ENCODE results near the gene CFAP161. TPM values are rescaled to one million over a fixed set of nuclear protein-coding genes. Genes with fewer than 3 reads are reported as not detected.
A peak's percentile ranks its signal among the peaks of the same experiment; 100 is the strongest.

Gene CFAP161, protein sequence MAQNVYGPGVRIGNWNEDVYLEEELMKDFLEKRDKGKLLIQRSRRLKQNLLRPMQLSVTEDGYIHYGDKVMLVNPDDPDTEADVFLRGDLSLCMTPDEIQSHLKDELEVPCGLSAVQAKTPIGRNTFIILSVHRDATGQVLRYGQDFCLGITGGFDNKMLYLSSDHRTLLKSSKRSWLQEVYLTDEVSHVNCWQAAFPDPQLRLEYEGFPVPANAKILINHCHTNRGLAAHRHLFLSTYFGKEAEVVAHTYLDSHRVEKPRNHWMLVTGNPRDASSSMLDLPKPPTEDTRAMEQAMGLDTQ
- total RNA-seq: 0.24 TPM in 1 of 2 replicates, not detected in the other
- 0.20 TPM for polyA plus RNA-seq (2012)

DNA sequence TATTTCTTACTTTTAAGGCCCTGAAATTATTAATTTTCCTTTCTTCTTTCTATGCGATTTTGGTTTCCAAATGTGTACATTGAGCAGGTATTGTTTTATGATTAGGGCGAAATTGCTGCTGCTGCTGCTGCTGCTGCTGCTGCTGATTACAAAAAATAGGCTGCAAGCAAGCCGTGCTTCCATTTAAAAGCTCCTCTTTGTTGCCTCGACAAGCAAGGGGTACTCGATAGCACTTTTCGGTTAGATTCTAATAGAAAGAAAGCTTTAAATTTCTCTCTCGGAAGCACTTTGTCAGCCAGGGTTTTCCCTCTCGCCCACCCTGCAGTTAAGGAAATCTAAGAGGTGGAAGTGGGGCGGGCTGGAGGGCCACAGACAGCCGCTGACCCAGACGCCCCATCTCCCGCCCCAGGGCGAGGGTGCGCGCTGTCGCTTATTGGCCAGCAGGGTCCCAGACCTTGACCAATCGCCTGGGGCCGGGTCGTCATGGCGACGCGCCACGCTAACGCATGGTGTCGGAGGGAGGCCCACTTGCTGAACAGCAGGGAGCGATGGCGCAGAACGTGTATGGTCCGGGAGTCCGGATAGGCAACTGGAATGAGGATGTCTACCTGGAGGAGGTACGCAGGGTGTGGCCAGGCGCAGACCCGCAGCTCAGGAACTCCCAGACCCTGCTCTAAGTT lies at the start of gene CFAP161:
Gene CFAP161, plus strand, starts transcription at position 489 of the 680 bp plus-strand sequence. Its CDS starts 60 bp downstream, at position 549.
- DNase-seq (ENCODE audit: low read depth): peak; percentile 67

DNA sequence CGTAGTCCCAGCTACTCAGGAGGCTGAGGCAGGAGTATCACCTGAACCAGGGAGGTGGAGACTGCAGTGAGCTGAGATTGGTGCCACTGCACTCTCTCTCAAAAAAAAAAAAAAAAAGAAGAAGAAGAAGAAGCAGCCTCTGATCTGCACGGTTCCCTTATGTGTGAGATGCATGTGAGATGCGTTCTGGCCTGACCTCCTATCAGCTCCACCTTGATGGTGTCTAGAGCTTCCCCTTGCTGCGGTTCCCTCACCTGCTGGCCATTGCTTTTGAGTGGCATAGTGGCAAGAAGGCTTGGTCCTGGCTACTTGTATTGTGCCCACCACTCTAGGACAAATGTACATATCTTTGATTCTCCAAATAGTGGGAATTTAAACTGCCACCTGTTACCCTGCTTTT lies 49.4 kb upstream of the CFAP161 start:
- no peak for DNase-seq (ENCODE audit: low read depth)

DNA sequence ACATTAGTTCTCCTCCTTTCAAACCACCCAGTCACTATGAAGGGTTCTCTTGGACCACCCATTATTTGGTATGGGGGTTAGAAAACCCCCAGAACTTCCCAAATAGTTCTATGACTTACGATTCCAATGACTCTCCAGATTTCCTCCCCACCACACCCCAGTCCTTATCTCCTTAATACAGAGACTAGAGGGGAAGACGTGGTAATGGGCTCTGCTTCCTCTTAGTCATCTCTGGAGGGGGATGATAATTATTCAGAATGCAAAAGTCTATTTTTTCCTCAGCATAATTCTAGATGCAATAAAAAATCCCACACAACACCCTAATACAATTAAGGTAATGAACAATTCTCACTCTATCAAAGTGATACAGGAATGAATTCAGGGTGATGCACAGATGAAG lies 48.9 kb upstream of the CFAP161 start:
- no peak for DNase-seq (ENCODE audit: low read depth)

DNA sequence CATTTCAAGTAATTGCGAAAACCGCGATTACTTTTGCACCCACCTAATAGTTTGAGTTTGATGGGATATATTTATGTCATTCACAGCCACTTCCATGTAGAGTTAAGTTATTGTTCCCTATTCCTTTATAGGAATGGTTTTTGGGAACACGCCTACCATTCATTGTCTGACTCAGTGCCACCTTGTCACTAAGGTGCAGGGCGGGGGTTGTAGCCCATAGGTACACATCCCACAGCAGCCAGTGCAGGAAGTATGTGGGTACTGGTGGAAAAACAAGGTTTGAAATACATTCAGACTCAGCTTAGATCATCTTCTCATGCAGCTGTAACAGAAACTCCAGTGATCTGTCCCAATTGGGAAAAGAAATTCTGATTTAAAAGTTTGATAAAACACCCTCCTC lies 48.2 kb upstream of the CFAP161 start:
- DNase-seq (ENCODE audit: low read depth): no peak

DNA sequence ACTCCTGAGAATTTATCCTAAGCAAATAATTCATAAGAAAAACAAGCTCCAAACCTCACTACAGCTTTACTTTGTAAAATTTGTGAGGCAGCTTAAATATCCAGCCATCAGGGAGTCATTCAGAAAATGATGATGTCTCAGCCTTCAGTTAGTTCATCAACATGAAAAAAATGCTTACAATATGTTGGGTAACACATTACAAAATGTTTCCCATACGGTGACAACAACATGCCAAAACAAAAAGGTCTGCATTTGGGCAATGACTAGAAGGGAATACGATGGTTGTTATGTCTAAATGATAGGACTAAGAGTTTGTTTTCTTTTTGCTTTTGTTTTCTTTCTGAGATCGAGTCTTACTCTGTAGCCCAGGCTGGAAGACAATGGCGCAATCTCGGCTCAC lies 47.0 kb upstream of the CFAP161 start:
- DNase-seq (ENCODE audit: low read depth): no peak

DNA sequence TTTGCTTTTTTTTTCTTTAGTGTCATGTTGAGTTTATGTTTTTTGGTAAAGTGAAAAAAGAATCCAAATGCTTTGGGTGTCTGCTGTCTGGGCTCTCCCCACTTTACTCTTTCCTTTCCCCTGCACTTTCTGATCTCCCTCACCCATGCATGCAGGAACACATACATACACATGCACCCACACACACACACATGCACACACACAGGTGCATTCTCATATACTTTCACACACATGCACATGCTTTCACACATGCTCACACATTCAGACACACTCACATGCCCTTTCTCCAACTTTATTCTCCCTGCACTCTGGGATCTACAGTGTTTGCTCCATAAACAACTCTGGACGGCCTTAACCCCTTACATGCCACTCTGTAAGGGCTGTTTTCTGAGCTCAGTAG lies 46.4 kb upstream of the CFAP161 start:
- DNase-seq (ENCODE audit: low read depth): no peak

DNA sequence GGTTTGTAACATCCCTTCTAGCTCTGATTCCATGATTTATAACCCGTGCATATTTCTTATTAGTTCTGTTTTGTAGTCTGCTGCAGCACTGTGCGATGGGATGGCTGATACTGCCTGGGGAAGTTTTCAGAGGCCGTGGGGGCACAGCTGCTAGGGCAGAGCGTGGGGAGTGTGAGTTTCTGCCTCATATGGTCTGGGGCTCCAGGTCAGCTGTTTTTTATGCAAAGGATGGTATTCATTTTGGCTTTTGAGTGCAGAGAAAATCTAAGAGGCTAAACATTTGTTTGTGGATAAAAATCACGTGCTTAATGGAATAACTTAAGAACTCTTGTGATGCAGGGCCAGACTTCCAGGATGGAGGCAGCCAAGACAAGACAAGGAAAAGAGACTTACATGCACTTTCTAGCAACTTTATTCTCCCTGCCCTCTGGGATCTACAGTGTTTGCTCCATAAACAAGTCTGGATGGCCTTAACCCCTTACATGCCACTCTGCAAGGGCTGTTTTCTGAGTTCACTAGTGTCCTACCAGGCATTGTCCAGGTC lies 45.5 kb upstream of the CFAP161 start:
- peak; percentile 8 for DNase-seq (ENCODE audit: low read depth)

DNA sequence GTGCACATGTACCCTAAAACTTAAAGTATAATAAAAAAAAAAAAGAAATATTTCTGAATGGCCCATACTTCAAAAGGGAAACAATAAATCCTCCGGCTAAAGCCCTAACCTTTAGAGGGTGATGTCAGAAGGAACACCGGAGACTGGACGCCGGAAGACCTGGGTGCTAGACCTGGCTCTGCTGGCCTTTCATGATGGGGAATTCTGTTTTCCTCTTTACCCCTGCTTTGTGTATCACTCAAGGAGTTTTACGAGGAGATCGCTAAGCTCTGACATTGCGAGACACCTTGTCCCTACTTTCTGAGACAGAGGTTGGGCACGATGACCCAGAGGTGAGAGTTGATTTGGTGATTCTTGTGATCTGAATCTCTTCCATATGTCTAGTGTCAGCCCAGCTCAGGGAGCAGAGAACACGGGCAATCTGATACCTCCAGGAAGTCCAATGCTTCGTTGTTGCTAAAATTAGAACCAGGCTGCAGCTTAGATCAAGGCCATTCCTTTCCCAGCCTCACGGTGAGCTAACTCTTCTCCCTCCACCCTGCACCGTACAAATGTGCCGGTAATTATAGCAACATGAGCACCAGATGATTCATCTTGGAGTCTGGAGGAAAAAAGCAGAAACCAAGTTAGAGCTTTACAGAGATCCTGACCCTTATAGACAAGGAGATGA lies 42.0 kb upstream of the CFAP161 start:
- DNase-seq (ENCODE audit: low read depth): peak; percentile 94

DNA sequence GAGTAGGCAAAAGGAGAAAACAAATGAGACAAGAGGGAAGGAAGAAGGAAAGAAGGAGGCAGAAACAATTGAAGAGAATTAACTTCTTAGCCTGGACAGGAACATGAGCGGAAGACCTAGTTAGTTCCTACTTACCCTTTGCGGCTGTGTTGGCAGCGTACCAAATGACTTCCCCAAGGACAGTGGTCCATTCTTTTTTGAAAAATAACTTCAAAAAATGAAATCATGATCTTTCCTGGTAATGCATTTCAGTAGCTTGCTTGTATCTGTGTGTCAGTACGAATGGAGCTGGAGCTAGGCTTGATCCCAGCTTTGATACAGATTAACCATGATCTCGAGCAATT lies 41.5 kb upstream of the CFAP161 start:
- DNase-seq (ENCODE audit: low read depth): no peak

DNA sequence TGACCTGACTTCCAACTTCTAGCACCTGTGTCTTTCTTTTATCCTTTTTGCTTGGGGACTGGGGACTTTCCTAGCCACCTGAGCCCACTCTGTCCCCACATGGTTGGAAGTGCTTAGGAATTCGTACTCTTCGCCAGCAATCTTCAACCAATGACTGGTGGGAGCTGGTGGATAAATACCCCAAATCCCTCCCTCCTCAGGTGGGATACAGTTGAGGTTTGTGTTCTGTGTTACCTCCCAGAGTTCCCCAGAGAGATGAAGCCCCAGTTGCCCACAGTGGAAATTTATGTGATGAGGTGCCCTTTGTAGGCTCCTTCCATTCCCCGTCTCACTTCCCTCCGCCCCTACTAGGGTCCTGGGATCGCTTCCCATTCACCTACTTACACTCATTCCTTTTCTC lies 40.1 kb upstream of the CFAP161 start:
- no peak for DNase-seq (ENCODE audit: low read depth)

DNA sequence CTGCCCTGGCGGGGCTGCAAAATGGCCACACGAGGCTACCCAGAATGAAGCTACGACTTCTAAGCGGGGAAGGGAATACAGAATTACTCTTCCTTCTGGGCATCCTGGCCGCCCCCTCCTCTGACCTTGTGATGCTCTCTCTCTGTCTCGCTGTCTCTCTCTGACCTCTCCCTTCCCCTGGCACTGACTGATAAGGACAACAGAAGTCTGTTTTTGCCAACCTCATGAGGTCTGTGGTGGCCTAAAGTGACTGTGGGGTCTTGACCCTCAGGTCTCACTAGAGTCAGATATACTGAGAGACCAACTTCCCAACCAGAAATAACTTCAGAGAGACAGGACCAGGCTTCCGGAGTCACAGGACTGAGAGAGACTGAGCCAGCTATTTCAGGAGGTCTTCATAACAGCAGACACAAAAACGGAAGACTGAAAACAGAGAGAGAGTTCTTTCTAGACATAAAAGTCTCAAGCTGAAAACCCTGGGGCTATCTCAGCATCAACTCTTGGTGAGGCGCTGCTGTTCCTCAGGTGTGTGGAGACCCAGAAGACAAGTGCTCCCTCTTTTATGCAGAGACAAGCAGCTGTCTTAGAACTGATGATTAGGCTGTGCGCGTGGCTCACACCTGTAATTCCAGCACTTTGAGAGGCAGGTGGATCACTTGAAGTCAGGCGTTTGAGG lies 38.2 kb upstream of the CFAP161 start:
- DNase-seq (ENCODE audit: low read depth): no peak

DNA sequence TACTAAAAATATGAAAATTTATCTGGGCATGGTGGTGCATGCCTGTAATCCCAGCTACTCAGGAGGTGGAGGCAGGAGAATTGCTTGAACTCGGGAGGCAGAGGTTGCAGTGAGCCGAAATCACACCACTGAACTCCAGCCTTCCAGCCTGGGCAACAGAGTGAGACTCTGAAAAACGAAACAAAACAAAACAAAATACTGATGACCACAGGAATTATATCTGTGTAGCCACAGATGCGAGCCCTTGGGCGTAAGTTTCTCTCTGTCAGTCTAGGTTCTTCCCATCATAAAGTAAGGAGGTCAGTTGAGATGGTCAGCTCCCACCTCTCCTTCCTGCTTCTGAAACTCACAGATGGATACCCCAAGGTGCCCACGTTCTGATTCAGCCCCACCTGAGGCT lies 37.7 kb upstream of the CFAP161 start:
- DNase-seq (ENCODE audit: low read depth): no peak

DNA sequence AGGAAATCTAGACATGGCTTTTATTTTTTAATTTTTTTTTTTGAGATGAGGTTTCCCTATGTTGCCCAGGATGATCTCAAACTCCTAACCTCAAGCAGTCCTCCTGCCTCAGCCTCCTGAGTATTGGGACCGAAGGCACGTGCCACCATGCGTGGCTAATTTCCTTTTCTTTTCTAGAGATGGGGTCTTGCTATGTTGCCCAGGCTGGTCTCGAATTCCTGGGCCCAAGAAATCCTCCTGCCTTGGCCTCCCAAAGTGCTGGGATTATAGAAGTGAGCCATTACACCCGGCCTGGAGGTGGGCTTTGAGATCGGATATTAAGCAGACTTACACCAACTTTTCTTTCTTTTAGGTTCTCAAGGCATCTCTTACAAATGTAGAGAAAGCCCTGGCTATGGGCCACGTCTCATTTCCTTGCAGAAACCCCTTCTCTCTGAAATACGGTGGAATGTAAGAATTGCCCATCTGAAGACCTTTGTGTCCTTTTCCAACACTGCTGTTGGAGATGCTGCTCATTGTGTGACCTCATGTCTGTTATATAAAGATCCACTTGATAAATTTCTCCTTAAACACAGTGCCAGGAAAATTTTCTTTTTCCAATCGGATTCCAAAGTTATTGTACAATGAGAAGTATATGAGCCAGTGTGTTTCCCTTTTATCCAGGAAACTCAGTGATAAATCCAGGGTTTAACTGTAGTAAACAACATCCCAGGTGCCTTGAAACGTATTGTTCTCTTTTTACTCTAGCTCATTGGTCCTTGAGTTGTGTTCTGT lies 36.8 kb upstream of the CFAP161 start:
- no peak for DNase-seq (ENCODE audit: low read depth)

DNA sequence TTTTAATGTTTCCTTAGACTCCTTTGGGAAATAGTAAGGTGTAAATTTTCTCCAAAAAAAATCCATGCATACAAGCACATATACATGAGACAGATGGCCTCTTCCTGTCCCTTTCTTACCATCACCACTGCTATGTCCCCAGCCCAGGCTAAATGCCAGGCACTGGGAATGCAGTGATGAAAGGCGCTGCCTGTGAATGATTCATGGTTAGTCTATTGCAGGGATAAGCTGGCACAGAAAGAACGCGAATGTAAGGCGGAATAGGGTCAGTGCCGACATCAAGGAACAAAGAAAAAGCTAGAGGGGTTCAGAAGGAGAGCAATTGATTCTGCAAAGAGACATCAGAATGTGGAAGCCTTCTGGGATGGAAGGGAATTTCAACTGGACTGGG lies 36.2 kb upstream of the CFAP161 start:
- DNase-seq (ENCODE audit: low read depth): peak; percentile 28

DNA sequence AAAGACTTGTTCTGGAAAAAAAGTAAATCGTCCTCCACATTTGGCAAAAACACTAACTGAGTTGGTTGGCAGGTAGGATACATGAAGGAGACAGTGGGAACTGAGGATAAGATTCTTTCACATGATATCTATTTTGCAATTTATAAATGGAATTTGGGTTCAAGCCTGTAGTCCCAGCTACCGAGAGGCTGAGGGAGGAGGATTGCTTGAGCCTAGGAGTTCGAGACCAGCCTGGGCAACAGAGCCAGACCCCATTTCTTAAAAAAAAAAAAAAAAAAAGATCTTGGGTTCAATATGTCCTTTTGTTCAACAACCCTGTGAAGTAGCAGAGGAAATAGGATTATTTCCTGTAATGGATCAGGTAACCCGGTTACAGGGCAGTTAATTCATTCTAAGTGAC lies 35.7 kb upstream of the CFAP161 start:
- DNase-seq (ENCODE audit: low read depth): no peak

DNA sequence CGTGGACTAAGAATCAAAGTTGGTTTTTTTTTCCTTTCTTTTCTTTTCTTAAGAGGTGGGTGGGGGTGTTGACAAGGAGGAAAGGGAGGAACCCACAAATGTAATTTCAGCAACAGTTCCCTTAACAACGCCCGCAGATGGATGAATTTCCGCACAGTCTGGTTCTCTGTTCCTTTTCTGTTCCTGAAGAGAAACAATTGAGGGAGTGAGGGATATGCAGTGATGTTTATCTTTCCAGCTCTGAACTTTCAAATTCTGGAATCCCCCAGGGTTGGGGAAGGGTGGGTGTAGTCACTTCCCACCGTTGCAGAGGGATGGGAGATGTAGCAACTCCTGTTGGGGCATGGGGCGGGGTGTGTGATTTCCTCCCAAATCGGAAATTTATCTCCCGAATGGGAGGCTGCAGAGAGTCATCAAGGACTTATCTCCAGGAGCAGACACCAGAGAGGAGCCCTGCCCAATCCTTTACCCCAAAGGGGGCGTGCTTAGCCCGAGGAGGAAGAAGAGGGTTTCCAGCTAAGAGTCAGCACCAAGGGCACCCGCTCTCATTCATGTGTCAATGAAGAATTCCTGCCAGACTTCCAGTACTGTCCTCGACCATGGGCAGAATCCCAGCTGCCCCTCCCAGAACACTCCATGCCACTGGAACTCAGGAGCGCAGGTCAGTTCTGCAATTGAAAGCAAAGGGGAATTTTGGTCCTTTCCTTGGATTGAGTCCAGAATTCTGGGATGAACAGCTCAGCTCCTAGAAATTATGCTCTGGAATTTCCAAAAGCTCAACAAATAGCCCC lies 35.0 kb upstream of the CFAP161 start:
- DNase-seq (ENCODE audit: low read depth): no peak

DNA sequence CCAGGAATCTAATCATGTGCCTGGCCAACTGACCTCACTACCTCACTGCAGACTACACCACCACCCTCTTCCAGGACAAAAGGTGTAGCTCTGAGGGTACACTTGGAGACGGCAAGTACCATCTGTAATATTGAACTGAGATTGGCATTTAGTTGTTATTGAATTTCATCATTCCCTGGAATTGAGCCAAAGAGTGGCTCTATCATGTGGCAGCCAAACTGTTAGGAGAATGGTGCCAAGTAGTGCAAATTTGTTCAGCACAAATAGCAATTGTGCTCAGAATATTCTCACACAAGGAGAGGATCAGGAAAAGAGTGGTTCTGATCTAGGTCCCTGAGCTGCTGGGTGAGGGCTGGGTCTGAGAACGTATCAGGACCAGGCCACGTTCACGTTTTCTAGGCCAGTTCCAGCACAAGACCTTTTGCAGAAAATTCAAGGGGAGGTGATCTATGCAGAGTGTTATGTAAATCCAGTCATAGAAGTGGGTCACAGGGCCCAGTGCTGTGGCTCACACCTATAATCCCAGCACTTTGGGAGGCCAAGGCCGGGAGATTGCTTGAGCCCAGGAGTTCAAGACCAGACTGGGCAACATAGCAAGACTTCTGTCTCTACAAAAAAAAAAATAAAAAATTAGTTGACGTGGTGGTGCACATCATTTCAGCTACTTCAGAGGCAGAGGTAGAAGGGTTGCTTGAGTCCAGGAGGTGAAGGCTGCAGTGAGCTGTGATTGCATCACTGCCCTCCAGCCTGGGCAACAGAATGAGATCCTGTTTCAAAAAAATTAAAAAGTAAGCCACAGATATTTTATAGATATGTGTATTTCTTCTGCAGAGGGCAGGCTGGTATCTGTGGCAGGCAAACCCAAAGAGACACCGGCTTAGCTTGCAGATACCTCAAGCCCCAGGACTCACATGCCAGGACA lies 31.9 kb upstream of the CFAP161 start:
- no peak for DNase-seq (ENCODE audit: low read depth)

DNA sequence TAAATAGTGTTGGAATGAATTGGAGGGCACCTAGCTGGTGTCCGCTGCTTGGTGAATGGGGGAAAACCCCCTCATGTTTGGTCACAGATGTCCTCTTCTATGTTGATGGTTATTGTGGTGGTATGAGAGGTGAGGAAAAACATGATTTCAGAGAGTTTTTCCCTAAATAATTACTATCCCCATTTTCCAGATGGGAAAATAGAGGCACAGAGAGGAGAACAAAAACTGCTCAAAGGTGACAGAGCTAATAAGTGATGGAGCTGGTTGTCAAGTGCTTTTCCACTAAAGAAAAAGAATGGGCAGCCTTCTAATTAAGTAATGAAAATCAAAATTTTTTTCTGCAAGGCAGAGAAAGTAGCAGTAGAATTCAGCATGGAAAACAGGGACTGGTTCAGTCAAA lies 30.2 kb upstream of the CFAP161 start:
- no peak for DNase-seq (ENCODE audit: low read depth)

DNA sequence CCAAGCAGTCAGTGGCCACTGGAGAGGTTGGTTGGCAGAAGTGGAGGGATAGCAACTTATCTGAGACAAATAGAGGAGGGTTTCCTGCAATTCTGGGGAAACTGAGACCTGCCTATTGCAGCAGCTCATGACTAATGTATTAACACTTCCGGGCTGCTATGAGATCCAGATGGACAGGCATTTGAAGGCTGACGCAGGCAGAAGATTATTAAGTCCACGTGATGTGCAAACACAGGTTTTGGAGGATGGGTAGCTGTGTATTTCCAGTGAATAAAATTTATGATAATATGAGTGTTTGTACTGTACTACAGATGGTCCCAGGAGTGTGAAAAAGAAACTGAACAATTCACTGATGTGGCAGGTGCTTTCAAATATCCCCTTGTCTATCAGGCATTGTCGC lies 28.5 kb upstream of the CFAP161 start:
- no peak for DNase-seq (ENCODE audit: low read depth)

Data from myocyte (in vitro differentiated cells).